ENCODE measurements around the gene NDUFAF2.
"Not testable (repeated sequence)": the region's sequence is repeated elsewhere in the genome, so short reads cannot be mapped to it uniquely, and the experiment has no call there.

NDUFAF2 gene

GRCh38 chr5:60993425-60993824 lies 48.4 kb downstream of the NDUFAF2 start:
- DNase-seq, result no peak

DNA sequence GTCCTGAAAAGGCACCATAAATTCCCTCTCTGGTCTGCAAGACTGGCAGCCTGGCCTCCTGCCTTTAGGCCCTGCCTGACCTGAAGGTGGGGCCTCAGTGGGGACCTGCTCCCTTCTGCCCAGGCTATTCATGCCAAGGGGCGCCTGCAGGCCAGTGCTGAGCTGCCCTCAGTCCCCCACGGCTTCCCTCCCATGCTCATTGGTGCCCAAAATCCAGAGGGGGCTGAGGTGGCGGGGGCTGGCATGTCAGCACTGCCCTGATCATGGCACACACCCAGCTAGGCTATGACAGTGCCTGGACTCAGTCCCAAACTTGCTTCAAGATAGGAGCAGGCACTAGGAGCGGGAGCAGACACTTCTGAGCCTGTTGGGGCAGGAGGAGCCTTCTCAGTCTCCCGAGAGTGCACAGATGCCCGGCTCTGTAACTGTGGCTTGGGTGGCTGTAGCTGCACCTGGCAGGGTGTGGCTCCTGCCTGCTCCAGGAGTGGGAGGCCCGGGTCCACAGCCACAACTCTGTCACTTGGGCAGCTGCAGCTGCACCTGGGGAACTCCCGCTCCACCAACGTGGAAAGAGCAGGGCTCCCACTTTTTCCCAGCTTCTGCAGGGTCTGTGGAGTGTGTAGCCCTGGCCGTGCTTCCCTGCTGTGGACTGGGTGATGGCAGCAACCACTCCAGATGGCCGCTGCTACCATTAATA lies 49.0 kb downstream of the NDUFAF2 start:
- DNase-seq, result no peak

- DNase-seq, result no peak
Observed at GRCh38 chr5:60996368-60996767, 51.4 kb downstream of the NDUFAF2 start.

DNA sequence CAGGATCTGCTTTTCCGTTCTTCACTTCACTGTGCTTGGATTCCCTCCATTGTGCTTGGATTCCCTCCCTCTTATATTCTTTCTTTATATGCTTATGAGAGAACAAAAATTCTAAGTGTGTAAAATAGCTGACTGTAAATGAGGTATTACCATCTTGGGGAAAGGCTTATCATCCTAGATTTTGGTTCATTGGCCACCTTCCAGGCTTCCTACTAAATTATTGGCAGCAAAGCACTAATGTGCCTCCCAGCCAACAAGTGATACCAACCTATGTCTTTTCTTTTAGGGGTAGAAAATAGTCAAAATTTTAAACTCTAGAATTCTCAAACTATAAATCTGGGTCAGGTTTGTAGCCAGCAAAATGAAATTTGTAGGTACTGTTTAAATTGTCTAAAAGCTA lies 52.7 kb downstream of the NDUFAF2 start:
- peak in 1 of 14 donors; percentile 37 for DNase-seq

GRCh38 chr5:61000887-61001286 lies 55.9 kb downstream of the NDUFAF2 start:
- no peak for DNase-seq

DNA sequence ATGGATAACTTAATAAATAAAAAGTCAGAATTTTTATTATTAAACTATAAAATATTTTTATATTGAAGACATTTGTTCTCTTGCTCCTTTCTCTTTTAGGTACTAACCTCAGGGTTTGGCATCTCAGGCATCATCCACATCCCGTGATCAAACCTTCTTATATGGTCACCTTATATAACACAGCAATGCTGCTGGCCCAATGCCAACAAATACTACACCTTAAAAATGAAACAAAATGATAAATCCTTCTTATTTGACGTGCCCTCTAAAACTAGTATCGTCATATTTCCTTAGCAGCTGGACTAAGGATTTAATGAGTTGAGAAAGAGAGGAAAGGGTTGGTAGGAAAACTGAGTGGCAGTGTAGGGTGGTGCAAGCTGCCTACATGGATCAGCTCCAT lies 56.6 kb downstream of the NDUFAF2 start:
- DNase-seq, result no peak

- peak in 1 of 14 donors; percentile 10 for DNase-seq
Observed at GRCh38 chr5:61002611-61003355, 57.8 kb downstream of the NDUFAF2 start.

- DNase-seq, result no peak
Observed at GRCh38 chr5:61004448-61004847, 59.4 kb downstream of the NDUFAF2 start.

DNA sequence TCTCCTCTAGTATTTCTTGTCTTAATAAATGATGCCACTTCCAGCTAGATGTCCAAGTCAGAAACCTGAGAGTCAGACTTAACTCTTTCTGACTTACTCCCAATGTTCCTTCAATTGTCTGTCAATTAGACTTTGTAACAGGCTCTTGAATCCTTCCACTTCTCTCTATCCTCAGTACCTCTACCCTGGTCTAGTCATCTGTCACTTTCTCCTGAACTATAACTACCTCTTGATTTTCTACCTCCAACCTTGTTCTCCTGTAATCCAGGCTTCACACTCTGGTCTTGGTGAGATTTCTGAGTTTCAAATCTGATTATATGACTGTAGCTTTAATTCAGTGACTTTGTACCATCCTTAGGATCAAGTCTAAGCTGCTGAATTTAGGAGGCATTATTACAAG lies 64.9 kb downstream of the NDUFAF2 start:
- DNase-seq, result no peak

GRCh38 chr5:61010467-61011454 lies 65.8 kb downstream of the NDUFAF2 start:
- no peak for DNase-seq

DNA sequence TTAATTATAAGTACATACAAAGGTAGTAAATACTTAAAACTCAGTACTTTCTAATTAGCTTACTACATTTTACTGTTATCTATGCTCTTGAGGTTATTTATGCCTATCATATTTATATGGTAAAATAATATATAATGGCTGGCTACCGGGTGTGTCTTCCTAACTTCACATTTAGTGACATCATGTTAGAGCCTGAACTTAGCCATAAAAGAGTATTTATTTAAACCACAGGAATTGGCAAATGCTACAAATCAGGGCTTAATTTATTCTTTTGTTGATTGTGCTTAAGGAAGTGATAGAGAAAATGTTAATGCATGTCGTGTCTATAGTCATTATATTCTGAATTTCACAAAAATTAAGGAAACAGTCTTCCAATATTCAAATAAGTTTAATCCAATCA lies 73.1 kb downstream of the NDUFAF2 start:
- no peak for DNase-seq

GRCh38 chr5:61019642-61020041 lies 74.6 kb downstream of the NDUFAF2 start:
- DNase-seq, result no peak

- DNase-seq, result no peak
Observed at GRCh38 chr5:61020415-61020814, 75.4 kb downstream of the NDUFAF2 start.

GRCh38 chr5:61023131-61023530 lies 78.1 kb downstream of the NDUFAF2 start:
- DNase-seq, result no peak

- no peak for DNase-seq
Observed at GRCh38 chr5:61026004-61026403, 81.0 kb downstream of the NDUFAF2 start.

- no peak for DNase-seq
Observed at GRCh38 chr5:61028382-61028781, 83.4 kb downstream of the NDUFAF2 start.

DNA sequence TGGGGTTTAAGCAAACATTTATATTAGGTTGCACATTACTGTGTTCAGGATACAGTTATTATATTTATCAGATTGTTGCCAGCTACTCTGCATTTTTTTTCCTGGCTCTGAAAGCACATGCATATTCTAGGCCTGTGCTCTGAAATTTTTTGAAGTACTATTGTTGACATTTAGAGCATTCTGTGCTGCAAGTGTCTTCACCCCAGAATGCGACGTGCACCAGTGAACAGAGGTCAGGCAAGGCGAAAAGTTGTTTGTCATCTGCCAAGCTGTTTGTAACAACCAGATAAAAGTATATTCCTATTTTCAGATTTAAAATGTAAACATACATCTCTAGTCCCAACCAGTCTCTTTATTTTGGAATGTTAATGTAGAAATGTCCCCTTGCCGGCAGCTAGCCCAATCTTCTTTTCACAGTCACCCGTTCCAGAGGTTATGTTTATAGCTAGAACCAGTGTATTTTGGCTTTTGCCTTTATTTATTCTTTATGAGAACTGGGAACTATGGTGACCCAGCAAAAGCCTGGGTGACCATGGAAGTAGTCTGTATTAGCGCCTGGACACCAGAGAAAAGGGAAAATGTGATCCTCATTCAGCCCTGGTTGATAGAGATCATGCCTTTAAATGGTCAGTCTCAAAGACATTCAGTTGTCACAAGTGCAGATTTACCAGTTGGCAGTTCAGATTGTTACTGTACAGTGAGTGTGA lies 84.6 kb downstream of the NDUFAF2 start:
- no peak for DNase-seq

GRCh38 chr5:61030163-61030482 lies 85.1 kb downstream of the NDUFAF2 start:
- DNase-seq, result no peak

GRCh38 chr5:61031301-61031700 lies 86.3 kb downstream of the NDUFAF2 start:
- not testable (repeated sequence) for DNase-seq

GRCh38 chr5:61044545-61044944 lies 99.5 kb downstream of the NDUFAF2 start:
- no peak for DNase-seq

DNA sequence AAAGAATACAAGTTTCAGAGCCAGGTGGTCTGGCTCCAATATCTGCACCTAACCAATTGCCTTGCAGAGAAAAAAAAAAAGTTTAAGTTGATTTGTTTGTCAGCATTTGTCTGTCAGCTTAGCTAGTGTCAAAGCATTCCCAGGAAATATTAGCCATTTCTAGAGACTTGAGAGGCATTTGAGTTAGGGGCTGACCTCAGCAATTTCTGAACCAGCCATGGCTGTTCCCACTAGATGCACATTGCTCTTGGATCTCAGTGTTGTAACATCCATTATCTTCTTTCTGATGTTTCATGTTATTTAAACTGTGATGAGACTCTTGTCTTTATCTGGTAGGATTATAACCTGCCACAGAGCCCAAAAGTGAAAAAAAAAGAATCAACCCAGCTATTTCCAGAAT lies 102.3 kb downstream of the NDUFAF2 start:
- DNase-seq, result no peak

GRCh38 chr5:61048534-61048933 lies 103.5 kb downstream of the NDUFAF2 start:
- DNase-seq, result no peak

Data from C1 segment of cervical spinal cord (tissue), 14 donors.